B cell (primary cell): ENCODE results near the gene XPC. TPM values are rescaled to one million over a fixed set of nuclear protein-coding genes. Genes with fewer than 3 reads are reported as not detected.

Source experiments
- ATAC-seq: fragments of 200-7000 bp; cut with Tn5 transposase; one replicate; pipeline ENCODE4 v1.10.0; 2021; ENCODE audit warnings: low read depth, mild to moderate bottlenecking, moderate number of reproducible peaks, moderate library complexity
- CTCF ChIA-PET: fragments of 350-600 bp; sonication (Branson Sonifier 250); formaldehyde crosslinking; loops from one replicate; lab custom pipeline; 2021; ENCODE audit warnings: antibody characterized with exemption, inconsistent platforms; lab: Charles Lee
- POLR2A ChIA-PET: fragments of 350-600 bp; sonication (Branson Sonifier 250); formaldehyde crosslinking; loops from one replicate; lab custom pipeline; 2021; ENCODE audit warnings: antibody characterized with exemption; lab: Charles Lee
- DNase-seq: peaks from one replicate; pipeline ENCODE4 v3.0.0; 2013
- H2AFZ ChIP-seq: 2 replicates; pipeline ENCODE4 v1.6.1; 2012; ENCODE audit warnings: mild to moderate bottlenecking, low read depth, low read length; ENCODE audit not compliant: insufficient read depth, poor library complexity, severe bottlenecking
- H3K27ac ChIP-seq, 2 donors: 1 replicate in 1 of 2; 2 replicates in 1 of 2; pipeline ENCODE4 v1.5.1; 2012 to 2013; ENCODE audit warnings: low read length in 2 of 2, mild to moderate bottlenecking in 2 of 2, moderate library complexity in 1 of 2
- H3K27me3 ChIP-seq, 4 experiments: fragments of 200-600 bp in 1 of 4; sonication (generic) in 1 of 4; replicated peaks in 1 of 4; 1 replicate in 2 of 4; 2 replicates in 2 of 4; pipeline versions ENCODE4 v1.6.1 to v1.7.0; 2013 to 2016; ENCODE audit warnings: low read length in 3 of 4, mild to moderate bottlenecking in 2 of 4, mixed read lengths in 1 of 4, moderate library complexity in 1 of 4; ENCODE audit not compliant: insufficient read depth in 4 of 4, control insufficient read depth in 3 of 4; ENCODE audit errors: control extremely low read depth in 1 of 4
- H3K36me3 ChIP-seq, 2 experiments: replicated peaks in 1 of 2; 1 replicate in 1 of 2; 2 replicates in 1 of 2; pipeline versions ENCODE4 v1.6.1 to v1.7.1; 2013; ENCODE audit warnings: low read length in 1 of 2; ENCODE audit not compliant: insufficient read depth in 2 of 2, control insufficient read depth in 1 of 2; ENCODE audit errors: control extremely low read depth in 1 of 2, extremely low read depth in 1 of 2
- H3K4me1 ChIP-seq, 2 donors: fragments of 200-600 bp in 1 of 2; sonication (generic) in 1 of 2; 1 replicate in 1 of 2; 2 replicates in 1 of 2; pipeline versions ENCODE4 v1.5.1 to v1.6.1; 2013 to 2017; ENCODE audit warnings: low read length in 2 of 2; ENCODE audit not compliant: control insufficient read depth in 2 of 2, insufficient read depth in 2 of 2
- H3K4me2 ChIP-seq: replicated peaks from 2 replicates; pipeline ENCODE3; 2012; ENCODE audit warnings: mild to moderate bottlenecking, low read depth, low read length; ENCODE audit not compliant: poor library complexity, severe bottlenecking
- H3K4me3 ChIP-seq, 5 experiments: fragments of 200-600 bp in 1 of 5; sonication (generic) in 1 of 5; 1 replicate in 3 of 5; 2 replicates in 2 of 5; pipeline versions ENCODE4 v1.5.1 to v1.7.0; 2011 to 2016; ENCODE audit warnings: low read length in 4 of 5, mild to moderate bottlenecking in 4 of 5, low read depth in 2 of 5, control low read depth in 1 of 5, moderate library complexity in 1 of 5; ENCODE audit not compliant: insufficient read depth in 1 of 5; ENCODE audit errors: control extremely low read depth in 1 of 5, extremely low read depth in 1 of 5
- H3K79me2 ChIP-seq: fragments of 200-600 bp; sonication (generic); one replicate; pipeline ENCODE4 v1.6.0; 2016; ENCODE audit warnings: low read length; ENCODE audit not compliant: control insufficient read depth, insufficient read depth
- H3K9ac ChIP-seq: fragments of 200-600 bp; sonication (generic); 2 replicates; pipeline ENCODE4 v1.6.1; 2017; ENCODE audit warnings: mild to moderate bottlenecking, low read length, moderate library complexity
- H3K9me3 ChIP-seq, 3 donors: one replicate each; pipeline versions ENCODE4 v1.6.1 to v1.7.1; 2013; ENCODE audit warnings: low read length in 2 of 3; ENCODE audit not compliant: control insufficient read depth in 2 of 3, insufficient read depth in 1 of 3; ENCODE audit errors: control extremely low read depth in 1 of 3
- H4K20me1 ChIP-seq: 2 replicates; pipeline ENCODE4 v1.6.0; 2012; ENCODE audit warnings: mild to moderate bottlenecking, low read length; ENCODE audit not compliant: insufficient read depth, control insufficient read depth, poor library complexity, severe bottlenecking
- H3K27ac Mint-ChIP-seq: one replicate; pipeline ENCODE4 v1.8.0; 2021; ENCODE audit warnings: mixed read lengths
- H3K27me3 Mint-ChIP-seq: one replicate; pipeline ENCODE4 v1.8.0; 2021; ENCODE audit warnings: mixed read lengths
- H3K4me1 Mint-ChIP-seq: one replicate; pipeline ENCODE4 v1.8.0; 2021; ENCODE audit warnings: mixed read lengths
- H3K4me3 Mint-ChIP-seq: one replicate; pipeline ENCODE4 v1.8.0; 2021; ENCODE audit warnings: mixed read lengths
- H3K9me3 Mint-ChIP-seq: one replicate; pipeline ENCODE4 v1.8.0; 2022; ENCODE audit warnings: mixed read lengths; ENCODE audit not compliant: insufficient read depth
- CTCF ChIP-seq: fragments of 200-600 bp; IDR thresholded peaks from one replicate; pipeline ENCODE4 v1.8.0; 2022; ENCODE audit warnings: antibody characterized with exemption, mild to moderate bottlenecking
- EZH2 ChIP-seq: IDR thresholded peaks from 2 replicates; pipeline ENCODE4 v1.6.1; 2012; ENCODE audit warnings: borderline replicate concordance, low read depth, mild to moderate bottlenecking, moderate library complexity, low read length; ENCODE audit not compliant: insufficient read depth, poor library complexity, severe bottlenecking
- WGBS: methylation state at CpG from one replicate; pipeline ENCODE4 v1.1.5; 2013; ENCODE audit warnings: missing lambda C conversion rate; ENCODE audit not compliant: insufficient coverage; 5-methylcytosine and 5-hydroxymethylcytosine counted together
- intact Hi-C: fragments of 100-400 bp; cut with micrococcal nuclease; formaldehyde crosslinking; loops from one replicate; pipeline ENCODE4 v1.10.0; 2022
- polyA plus RNA-seq: library from polyadenylated mRNA; depleted of rRNA; stranded (reverse); fragments of >200 nt; gene quantifications from 2 replicates; pipeline ENCODE4 v1.2.3, GENCODE V29; 2012
- total RNA-seq, 2 donors: library from RNA; stranded (reverse); fragments of 120-200 nt in 1 of 2; gene quantifications; 1 replicate in 1 of 2; 2 replicates in 1 of 2; pipeline versions ENCODE4 v1.2.3 to v1.2.4, GENCODE V29; 2013 to 2022

XPC gene
- total and polyA plus RNA-seq, 2 donors (not counting 1 experiment from before 2014, with no cell fraction given) = 22.5 to 67.6 TPM

- Histone ChIP-seq H3K9me3 (no peaks in the 10 kb centered on the region), H3K27me3 (no peaks in the 10 kb centered on the region), H3K36me3 (peaks cover 0 to 69% of the 10 kb centered on the region in 2 experiments), H4K20me1 (peaks cover 31% of the 10 kb centered on the region), H3K27ac (no peak overlapping the region), H3K4me1 (peaks cover 7 to 12% of the 10 kb centered on the region in 2 donors), H2AFZ (no peak overlapping the region), H3K79me2 (peaks cover 32% of the 10 kb centered on the region), H3K9ac (no peak overlapping the region), H3K4me2 (no peak overlapping the region), H3K4me3 (no peak overlapping the region)
- DNase-seq (no peak), ATAC-seq (no peak)
- H3K4me3 Mint-ChIP-seq = no peak overlapping the region
- WGBS = 83% methylated on average over 3 of the region's 5 CpGs
- H3K27ac Mint-ChIP-seq = no peak overlapping the region
- ChIA-PET POLR2A (no interaction called here), CTCF (no interaction called here)
- H3K9me3 Mint-ChIP-seq = no peaks in the 10 kb centered on the region
- no peaks in the 10 kb centered on the region for H3K27me3 Mint-ChIP-seq
- intact Hi-C loops = no loop called here
- peaks cover 19% of the 10 kb centered on the region for H3K4me1 Mint-ChIP-seq
- TF ChIP-seq CTCF = no peak
- no peak for TF ChIP-seq EZH2
Measured at GRCh38 chr3:14131134-14131533, 47.3 kb downstream of the XPC start.

- ChIA-PET POLR2A (no interaction called here), CTCF (no interaction called here)
- H3K4me3 ChIP-seq = no peak overlapping the region
- no peak overlapping the region for H3K4me2 ChIP-seq
- peaks cover 12 to 16% of the 10 kb centered on the region in 2 donors for H3K4me1 ChIP-seq
- no peak overlapping the region for H2AFZ ChIP-seq
- intact Hi-C loops = no loop called here
- H3K27ac ChIP-seq = no peak overlapping the region
- H3K27me3 ChIP-seq = no peaks in the 10 kb centered on the region
- ATAC-seq (no peak), DNase-seq (no peak)
- H3K27me3 Mint-ChIP-seq = no peaks in the 10 kb centered on the region
- no peak overlapping the region for H3K9ac ChIP-seq
- H3K4me1 Mint-ChIP-seq = peaks cover 23% of the 10 kb centered on the region
- H3K9me3 ChIP-seq = no peaks in the 10 kb centered on the region
- H4K20me1 ChIP-seq = peaks cover 31% of the 10 kb centered on the region
- no peak overlapping the region for H3K4me3 Mint-ChIP-seq
- peaks cover 37% of the 10 kb centered on the region for H3K79me2 ChIP-seq
- TF ChIP-seq EZH2 (no peak), CTCF (no peak)
- no peaks in the 10 kb centered on the region for H3K9me3 Mint-ChIP-seq
- H3K27ac Mint-ChIP-seq = no peak overlapping the region
- WGBS = 98% methylated on average over 10 of the region's 12 CpGs
- H3K36me3 ChIP-seq = peaks cover 0 to 64% of the 10 kb centered on the region in 2 experiments
Measured at GRCh38 chr3:14130707-14131106, 47.7 kb downstream of the XPC start.
